HG03469 (cell line): ENCODE data around the gene HES7.
"Not testable (repeated sequence)": the region's sequence is repeated elsewhere in the genome, so short reads cannot be mapped to it uniquely, and the experiment has no call there.

Experiments used
- ATAC-seq: cut with Tn5 transposase; IDR thresholded peaks from one replicate; pipeline ENCODE4 v1.9.1; 2021; ENCODE audit warnings: mild to moderate bottlenecking, moderate library complexity, moderate number of reproducible peaks; ENCODE audit not compliant: unreplicated experiment

HES7 gene

GRCh38 chr17:8105957-8106398 is 17.9 kb downstream of the HES7 start:
- ATAC-seq, result no peak

- ATAC-seq, result no peak
Observed at GRCh38 chr17:8104911-8105310, 19.0 kb downstream of the HES7 start.

GRCh38 chr17:8103549-8103948 is 20.4 kb downstream of the HES7 start:
- no peak for ATAC-seq

- ATAC-seq, result no peak
Observed at GRCh38 chr17:8101721-8102120, 22.2 kb downstream of the HES7 start.

- ATAC-seq, result no peak
Observed at GRCh38 chr17:8100763-8101162, 23.1 kb downstream of the HES7 start.

GRCh38 chr17:8100111-8100510 is 23.8 kb downstream of the HES7 start:
- ATAC-seq, result no peak

- no peak for ATAC-seq
Observed at GRCh38 chr17:8096541-8096940, 27.4 kb downstream of the HES7 start.

DNA sequence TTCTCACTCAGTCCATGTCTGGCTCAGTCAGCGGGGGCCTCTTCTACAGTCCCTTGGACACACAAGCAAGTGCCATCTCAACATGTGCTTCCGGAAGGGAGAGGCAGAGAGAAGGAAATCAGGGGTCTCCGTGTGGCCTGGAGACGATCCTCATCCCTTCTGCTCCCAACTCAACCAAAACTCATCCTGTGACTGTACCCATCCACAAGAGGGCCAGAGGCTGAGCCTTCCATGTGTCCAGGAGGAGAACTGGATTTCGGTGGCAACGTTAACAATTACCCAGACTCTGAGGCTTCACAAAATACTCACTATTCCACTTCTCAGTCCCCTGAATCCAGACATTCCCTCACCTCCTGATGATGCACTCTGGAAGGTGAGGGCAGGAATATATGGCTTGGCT is 28.5 kb downstream of the HES7 start:
- no peak for ATAC-seq

DNA sequence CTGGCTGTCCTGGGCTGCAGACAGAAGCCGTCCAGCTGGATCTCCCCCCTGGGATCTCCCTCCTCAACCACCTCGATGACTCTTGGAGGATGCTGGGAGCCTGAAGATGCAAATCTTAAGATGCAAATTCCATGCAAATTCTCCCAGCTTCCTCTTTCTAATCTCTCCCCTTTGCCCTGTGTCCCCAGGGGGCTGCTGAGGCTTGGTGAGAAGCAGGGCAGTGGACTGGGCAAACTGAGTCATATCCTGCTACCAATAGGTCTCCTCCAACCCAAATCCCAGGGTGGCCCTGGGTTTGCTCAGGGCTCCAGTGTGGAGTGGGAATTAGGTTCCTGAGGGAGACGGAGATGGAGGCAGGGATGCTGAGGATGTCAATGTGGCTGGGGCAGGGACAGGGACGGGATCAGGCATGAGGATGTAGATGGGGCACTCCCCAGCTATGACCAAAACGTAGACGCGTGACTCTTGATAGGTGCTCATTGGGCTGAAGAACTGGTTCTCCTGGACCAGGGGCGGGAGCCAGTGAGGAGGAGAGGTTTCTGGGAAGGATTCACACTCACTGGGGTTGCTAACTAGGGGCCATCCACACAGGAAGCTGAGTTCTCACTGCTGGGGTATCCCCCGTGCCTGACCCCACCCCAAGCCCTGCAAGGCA is 32.7 kb downstream of the HES7 start:
- no peak for ATAC-seq

GRCh38 chr17:8089728-8090127 is 34.2 kb downstream of the HES7 start:
- ATAC-seq, result no peak

DNA sequence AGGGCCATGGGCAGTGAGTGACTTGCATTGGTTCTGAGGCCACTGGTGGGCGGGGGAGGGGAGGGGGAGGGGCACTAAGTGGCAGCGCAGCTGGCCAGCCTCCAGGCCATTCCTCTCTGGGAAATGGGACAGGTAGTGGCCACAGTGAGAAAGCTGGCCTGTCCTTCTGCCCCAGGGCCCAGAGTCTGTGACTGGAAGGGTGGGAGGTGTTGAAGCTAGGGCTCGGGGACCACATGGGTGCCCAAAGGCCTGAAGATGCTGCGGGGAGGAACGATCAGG is 36.0 kb downstream of the HES7 start:
- no peak for ATAC-seq

GRCh38 chr17:8087075-8087951 is 36.6 kb downstream of the HES7 start, which contains the start of gene ALOX12B:
Gene ALOX12B, minus strand, starts transcription at chr17:8087716. Its CDS starts 274 bp downstream, at chr17:8087442.
- no peak for ATAC-seq

DNA sequence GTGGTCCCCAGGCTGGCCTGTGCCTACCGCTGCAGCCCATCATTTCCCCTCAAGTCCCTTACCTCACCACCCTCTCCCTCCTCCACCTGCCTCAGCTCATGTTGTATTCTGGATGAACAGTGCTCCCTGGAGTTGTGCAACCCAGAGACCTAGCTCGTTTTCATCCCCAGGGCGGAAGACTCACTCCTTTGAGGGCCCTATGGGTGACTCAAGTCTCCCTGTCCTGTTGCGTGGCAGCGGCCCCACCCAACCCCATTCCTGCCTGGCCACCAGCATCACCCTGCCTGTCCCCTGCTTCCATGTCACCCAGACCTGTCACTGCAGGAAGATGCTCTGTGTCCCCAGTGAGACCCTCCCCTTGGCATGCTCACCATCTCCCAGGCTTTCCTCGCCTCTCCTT is 39.7 kb downstream of the HES7 start:
- ATAC-seq, result no peak

DNA sequence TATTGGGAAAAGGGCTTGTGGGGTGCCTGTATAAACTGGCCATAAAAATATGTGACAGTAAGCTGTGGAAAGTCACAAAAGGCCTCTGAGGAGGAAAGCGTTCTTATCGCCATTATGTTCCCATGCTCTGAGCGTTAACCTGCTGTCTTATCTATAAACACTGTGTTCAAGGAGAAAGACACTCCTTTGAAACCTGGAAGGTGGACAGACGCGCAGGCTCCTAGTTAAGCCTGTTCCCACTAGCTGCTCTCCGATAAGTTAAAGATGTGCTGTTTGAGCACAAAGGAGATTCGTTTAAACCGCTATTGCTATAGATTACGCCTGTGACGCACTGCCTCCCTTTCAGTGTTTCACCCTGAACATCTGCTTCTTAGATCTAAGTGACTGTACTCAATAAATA is 41.6 kb downstream of the HES7 start:
- no peak for ATAC-seq

- ATAC-seq, result no peak
Observed at GRCh38 chr17:8081876-8082275, 42.0 kb downstream of the HES7 start.

- no peak for ATAC-seq
Observed at GRCh38 chr17:8080799-8081219, 43.1 kb downstream of the HES7 start.

GRCh38 chr17:8080208-8080798 is 43.6 kb downstream of the HES7 start:
- ATAC-seq, result no peak

- ATAC-seq, result no peak
Observed at GRCh38 chr17:8079291-8080207, 44.4 kb downstream of the HES7 start.

DNA sequence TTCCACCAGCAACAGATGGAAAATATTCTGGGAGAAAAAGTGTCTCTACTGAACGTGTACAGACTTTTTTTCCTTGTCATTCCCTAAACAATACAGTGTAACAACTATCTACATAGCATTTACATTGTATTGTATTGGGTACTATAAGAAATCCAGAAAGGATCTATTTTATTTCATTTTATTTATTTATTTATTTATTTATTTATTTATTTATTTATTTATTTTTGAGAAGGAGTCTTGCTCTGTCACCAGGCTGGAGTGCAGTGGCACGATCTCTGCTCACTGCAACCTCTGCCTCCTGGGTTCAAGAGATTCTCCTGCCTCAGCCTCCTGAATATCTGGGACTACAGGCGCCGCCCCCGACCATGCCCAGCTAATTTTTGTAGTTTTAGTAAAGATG is 46.0 kb downstream of the HES7 start:
- ATAC-seq, result not testable (repeated sequence)

DNA sequence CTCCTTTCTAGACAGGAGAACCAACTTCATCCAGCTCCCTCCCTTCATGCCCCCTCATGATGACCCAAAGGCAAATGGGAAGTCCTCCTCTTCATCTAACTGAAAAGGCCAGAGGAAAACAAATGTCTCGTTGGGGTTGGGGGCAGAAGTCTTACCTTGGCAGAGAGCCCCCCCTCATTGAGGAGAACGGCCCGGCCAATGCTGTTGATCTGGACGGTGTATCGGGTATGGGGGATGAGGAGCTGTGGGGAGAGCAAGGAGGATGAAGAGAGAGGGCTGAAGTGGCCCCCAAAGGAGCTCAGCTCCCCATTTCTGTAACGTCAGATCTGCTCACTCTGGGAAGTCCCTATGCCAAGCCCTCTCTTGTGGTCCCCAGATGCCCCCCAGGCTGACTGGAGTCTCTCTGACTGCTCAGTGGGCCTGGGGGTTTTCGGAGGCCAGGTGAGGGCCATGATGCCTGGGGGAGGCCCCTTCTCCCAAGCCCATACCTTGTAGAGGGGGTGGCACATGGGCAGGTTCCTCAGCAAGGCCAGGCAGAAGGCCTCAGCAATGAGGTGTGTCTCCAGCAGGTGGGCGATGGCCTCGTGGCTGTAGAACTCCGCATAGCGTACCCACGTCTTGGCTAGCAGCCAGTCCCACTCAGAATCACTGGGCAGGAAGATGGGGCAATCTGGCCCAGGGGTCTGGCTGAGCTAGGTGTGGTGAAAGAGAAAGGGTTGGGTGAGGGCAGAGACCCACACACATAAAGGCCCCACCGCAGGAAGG is 47.2 kb downstream of the HES7 start:
- no peak for ATAC-seq
